Right ventricle myocardium inferior (tissue), 1 donor: ENCODE results near the gene PPP1R37. TPM values are rescaled to one million over a fixed set of nuclear protein-coding genes. Genes with fewer than 3 reads are reported as not detected.

ENCODE experiments used
- ATAC-seq: fragments of 200-7000 bp; cut with Tn5 transposase; one replicate; pipeline ENCODE4 v1.9.1; 2020; ENCODE audit warnings: mild to moderate bottlenecking, moderate library complexity
- DNase-seq: peaks from one replicate; pipeline ENCODE4 v3.0.0; 2021; ENCODE audit errors: missing footprints
- intact Hi-C: fragments of 100-400 bp; cut with DNase I; formaldehyde crosslinking; loops from one replicate; pipeline ENCODE4 v1.11.0; 2022
- total RNA-seq: library from RNA; stranded (reverse); fragmentation: NEBNext Ultra II Directional; extraction: Animal tissue kit (Norgen Biotek cat#: 25700); gene quantifications from one replicate; pipeline ENCODE4 v1.2.1, GENCODE V29; 2021
- donor health status: DM: no; HTN: yes; CAD: no; lungs with severe emphysema.

The PPP1R37 gene
- total RNA-seq, 1 donor from 2014 or later: 15.1 TPM

DNA sequence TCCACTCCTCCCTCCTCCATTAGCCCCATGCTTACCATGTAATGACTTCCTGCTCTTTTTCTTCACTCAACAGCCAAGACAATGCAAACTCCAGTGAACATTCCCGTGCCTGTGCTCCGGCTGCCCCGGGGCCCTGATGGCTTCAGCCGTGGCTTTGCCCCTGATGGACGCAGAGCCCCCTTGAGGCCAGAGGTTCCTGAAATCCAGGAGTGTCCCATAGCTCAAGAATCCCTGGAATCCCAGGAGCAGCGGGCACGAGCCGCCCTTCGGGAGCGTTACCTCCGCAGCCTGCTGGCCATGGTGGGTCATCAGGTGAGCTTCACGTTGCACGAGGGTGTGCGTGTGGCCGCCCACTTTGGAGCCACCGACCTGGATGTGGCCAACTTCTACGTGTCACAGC lies 2.9 kb upstream of the PPP1R37 start:
- intact Hi-C loops: loop anchor here (5.0 kb wide), 1 partner anchor 87 kb away; the partner anchor contains the start of genes BLOC1S3 and TRAPPC6A

DNA sequence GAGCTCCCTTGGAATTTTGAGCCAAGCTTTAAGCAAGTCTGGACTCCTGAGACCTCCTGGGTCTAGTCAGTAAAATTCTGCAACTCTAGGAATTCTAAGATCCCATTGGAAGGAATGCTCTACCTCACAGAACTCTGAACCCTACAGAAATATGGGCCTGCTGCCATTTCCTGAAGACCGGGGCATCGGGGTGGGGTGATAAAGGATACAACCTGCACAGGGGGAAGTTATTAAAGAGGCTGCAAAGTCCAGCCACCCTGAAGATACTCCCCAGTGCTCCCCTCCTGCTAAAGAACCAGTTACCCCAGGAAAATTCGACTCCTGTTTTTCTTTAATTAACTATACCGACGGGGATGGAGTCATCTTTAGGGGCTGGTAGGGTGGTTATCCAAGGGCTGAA lies 2.4 kb upstream of the PPP1R37 start:
- ATAC-seq (no peak), DNase-seq (no peak)
- intact Hi-C loops: loop anchor here (5.0 kb wide), 1 partner anchor 87 kb away; the partner anchor contains the start of genes BLOC1S3 and TRAPPC6A

More for the DNA sequence above, 2.9 kb upstream of the PPP1R37 start:
- peak; percentile 52 for DNase-seq
- ATAC-seq: no peak

DNA sequence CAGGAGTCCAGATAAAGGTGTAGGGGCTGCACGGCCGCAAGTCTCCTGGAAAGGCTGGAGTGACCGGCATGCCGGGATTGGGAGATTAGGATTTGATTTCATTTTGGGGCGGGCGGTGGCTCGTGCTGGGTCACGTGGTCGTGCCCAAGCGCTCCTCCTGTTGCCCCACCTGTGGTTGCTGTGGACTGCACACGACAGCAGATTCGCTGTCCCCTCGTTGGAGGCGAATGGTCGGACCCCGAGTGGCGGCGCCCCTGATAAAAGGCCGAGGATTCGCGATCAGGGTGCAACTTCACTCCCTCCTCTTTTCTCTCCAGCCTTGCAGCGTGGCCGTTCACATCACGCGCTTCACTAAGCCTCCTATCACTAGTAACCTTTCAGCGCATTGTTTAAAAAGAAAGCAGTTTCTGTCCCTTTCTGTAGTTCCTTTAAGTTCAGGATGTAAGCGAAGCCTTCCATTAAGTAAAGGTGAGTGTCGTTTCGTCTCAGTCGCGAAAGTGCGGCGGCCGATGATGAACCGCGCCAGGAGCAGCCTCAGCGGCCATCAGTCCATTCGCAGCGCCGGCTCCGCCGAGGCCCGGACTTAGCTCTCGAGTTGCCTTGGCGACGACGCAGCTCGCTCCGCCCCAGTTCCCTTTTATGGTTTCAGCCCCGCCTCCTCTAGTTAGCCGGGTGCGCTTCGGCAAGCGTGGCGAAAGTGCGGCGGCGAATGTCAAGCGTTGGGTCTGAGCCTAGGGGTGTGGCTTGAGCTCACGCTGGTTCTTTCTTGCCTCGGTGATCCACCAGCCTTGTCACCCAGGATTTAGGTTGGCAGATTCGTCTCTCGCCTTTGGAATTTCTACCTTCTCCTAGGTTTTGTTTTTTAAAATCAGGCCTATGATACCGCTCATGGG lies 1.7 kb upstream of the PPP1R37 start:
- intact Hi-C loops: loop anchor here (5.0 kb wide), 1 partner anchor 86 kb away; the partner anchor contains the start of genes BLOC1S3 and TRAPPC6A
- DNase-seq: peak; percentile 98
- ATAC-seq: peak; percentile 96

DNA sequence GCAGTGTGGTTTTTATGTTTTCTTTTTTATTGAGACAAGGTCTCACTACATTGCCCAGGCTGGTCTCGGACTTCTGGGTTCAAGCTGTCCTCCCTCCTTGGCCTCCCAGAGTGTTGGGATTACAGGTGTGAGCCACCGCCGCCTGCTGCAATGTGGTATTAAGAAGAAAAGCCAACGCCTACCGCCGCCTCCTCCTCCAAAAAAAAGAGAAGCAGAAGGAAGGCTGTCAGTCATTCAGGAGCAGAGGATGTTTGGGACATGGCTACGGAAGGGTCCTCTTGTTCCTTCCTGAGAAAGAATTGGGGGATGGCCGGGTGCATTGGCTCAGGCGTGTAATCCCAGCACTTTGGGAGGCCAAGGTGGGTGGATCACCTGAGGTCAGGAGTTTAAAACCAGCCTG lies 1.2 kb downstream of the PPP1R37 start:
- ATAC-seq (no peak), DNase-seq (no peak)
- intact Hi-C loops: loop anchor here (5.0 kb wide), 1 partner anchor 83 kb away; the partner anchor contains the start of genes BLOC1S3 and TRAPPC6A

DNA sequence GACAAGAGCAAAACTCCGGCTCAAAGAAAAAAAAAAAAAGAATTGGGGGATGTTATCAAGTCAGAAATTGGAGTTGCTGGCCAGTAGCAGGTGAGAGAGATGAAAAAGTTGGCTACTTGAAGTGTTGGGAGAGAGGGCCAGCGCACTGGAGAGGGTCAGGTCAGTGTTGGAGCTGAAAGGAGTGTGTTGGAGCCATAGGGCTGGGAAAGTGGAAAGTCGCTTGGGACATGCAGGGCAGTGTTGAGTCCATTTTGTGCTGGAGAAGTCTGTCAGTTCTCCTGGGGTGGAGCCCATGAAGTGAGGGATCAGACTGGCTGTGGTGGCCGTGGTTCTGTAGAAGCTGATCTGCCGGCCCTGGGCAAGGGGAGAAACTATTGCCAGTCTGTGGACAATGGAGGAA lies 1.7 kb downstream of the PPP1R37 start:
- intact Hi-C loops: loop anchor here (5.0 kb wide), 2 partner anchors 83 to 153 kb away; partner anchors contain the start of genes BLOC1S3, EXOC3L2 and TRAPPC6A
- ATAC-seq (no peak), DNase-seq (no peak)

DNA sequence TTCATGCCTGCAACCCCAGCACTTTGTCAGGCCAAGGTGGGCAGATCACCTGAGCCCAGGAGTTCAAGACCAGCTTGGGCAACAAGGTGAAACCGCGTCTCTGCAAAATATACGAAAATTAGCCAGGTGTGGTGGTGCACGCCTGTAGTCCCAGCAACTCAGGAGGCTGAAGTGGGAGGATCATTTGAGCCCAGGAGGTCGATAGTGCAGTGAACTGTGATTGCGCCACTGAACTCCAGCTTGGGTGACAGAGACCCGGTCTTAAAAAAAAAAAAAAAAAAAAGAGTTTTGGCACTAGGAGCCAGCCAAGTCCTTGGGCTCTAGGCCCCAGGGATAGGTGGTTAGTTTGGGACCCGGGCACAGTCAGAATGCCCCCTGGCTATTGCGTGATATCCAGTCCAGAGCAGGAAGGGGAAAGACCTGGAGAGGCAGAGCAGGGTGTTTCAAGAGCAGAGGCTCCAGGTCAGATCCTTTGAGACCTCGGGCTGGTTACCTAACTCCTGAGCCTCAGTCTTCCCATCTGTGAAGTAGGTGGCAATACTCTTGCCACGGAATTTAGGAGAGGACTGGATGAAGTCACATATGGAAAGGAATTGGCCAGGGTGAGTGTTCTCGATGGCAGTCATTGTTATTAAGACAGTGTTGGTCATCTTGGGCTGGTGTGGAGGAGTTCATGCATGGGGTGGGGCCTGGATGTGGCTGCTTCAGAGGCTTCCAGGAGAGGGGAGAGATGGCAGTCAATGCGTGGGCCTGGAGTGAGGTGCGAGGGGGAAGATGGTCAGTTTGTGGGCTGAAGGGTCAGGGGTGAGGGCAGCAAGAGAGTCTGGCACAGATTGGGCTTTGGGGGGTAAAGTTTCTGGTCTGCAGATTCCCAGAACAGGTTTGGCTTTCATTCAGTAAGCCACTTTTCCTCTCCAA lies 2.8 kb downstream of the PPP1R37 start:
- DNase-seq (no peak), ATAC-seq (no peak)
- intact Hi-C loops: loop anchor here (5.0 kb wide), 1 partner anchor 152 kb away; the partner anchor contains the start of gene EXOC3L2

DNA sequence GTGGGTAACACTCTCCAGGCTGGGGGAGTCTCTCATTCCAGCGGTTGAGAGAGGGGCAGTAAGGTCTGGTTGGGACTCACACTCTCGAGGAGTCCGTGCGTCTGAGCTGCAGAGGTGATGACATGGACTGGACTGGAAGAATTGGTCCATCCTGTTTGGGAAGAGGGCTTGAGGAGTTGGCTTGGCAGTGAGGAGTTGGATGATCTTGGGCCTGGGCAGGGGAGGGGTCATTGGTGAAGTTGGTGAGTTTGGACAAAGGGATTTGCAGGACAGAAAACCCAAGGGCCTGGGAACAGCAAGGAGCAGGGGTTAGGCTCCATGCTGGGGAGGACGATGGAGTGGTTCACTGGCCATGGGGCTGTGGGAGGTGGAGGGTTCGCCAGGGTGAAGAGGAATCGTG lies 3.7 kb downstream of the PPP1R37 start:
- ATAC-seq (no peak), DNase-seq (no peak)
- intact Hi-C loops: loop anchor here (5.0 kb wide), 1 partner anchor 151 kb away; the partner anchor contains the start of gene EXOC3L2

DNA sequence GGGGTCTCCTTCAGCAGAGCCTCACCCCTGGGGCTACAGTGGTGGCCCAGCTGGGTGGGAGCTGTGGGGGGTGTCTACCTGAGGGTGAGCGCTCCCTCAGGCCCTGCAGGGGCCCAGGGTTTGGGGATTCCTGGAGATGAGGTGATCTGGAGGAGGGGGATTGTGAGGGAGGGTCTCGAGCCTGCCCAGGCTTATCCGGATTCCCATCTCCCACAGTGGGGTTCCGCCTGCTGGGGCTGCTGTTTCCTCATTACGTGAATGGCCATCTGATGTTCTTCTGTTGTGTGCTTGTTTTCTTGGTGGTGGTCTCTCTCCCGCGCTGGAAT lies 4.4 kb downstream of the PPP1R37 start:
- DNase-seq (no peak), ATAC-seq (no peak)
- intact Hi-C loops: loop anchor here (5.0 kb wide), 1 partner anchor 150 kb away; the partner anchor contains the start of gene EXOC3L2

DNA sequence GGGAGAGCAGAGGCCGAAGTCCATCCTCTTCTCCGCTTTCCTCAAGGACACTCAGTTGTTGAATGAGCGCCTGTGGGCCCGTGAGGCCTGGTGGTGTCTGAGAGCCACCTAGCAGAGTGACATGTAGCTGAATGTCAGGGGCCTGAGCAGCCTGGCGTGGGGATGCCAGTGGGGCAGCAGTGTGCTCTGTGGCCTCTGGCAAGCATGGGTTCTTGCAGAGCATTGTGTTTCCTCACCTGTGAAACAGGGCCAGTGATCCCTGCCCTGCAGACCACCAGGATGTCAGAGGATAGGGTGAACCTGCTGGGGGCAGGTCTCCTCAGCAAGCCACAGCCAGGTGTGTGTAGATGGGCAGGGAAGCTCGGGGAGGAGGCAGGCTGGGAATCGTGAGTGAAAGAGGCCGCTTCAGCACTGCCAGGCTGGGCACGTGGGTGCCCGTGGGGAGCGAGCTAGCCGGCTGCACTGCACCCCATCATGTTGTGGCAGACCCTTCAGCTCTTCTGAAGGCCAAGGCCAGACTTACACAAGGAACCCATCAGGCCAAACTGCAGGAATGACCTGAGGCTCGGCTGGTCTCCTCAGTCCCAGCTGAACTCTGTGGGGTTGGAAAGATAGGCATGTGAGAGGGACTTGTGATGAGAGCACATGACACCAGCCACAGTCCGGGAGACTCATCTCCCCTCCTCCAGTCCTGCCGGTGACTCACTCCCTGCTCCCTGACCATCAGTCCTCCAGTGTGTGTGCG lies 5.0 kb downstream of the PPP1R37 start:
- intact Hi-C loops: loop anchor here (5.0 kb wide), 1 partner anchor 149 kb away; the partner anchor contains the start of gene EXOC3L2
- peak; percentile 45 for ATAC-seq
- DNase-seq: peak; percentile 55

DNA sequence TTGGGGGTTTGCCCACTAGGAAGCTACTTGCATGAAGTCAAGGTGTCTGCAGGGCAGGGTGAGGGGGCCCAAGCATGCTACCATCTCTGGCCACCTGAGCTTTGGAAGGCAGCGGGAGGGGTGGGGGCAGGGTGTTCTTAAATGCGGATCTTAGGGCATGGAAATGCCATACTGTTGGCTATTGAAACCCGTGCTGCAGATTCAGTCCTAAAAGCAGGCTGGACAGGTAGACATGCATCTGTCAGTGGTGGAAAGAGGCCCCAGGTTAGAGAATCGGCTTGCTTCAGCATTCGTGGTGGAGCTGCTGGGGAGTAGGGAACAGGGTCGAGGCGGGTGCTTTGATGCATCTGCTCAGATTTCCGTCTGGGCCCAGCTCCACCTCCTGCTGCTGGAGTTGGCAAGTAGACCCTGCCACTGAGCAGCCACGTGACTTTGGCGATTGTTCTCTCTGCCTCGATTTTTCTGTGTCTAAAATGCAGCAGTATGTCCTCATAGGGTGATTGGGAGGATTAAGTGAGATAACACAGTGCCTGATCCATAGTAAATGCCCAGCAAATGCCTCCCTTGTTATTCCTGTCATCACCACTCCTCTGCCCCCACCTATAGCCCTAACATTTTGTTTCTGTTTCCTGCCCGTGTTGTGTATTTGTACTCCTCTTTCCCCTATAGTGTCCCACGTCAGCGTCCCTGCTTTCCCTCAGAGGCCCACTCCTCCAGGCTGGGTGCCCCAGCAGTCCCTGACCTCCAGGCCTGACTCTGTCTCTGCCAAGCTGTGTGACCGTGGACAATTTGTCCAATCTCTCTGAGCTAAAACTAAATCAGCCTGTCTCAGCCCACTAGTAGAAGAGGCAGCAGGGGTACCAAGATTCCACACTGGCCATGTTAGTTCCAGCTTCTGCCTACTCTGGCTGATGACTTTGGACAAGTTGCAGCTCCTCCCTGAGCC lies 5.8 kb downstream of the PPP1R37 start:
- DNase-seq: peak; percentile 59
- intact Hi-C loops: loop anchor here (5.0 kb wide), 1 partner anchor 149 kb away; the partner anchor contains the start of gene EXOC3L2
- ATAC-seq: peak; percentile 26

DNA sequence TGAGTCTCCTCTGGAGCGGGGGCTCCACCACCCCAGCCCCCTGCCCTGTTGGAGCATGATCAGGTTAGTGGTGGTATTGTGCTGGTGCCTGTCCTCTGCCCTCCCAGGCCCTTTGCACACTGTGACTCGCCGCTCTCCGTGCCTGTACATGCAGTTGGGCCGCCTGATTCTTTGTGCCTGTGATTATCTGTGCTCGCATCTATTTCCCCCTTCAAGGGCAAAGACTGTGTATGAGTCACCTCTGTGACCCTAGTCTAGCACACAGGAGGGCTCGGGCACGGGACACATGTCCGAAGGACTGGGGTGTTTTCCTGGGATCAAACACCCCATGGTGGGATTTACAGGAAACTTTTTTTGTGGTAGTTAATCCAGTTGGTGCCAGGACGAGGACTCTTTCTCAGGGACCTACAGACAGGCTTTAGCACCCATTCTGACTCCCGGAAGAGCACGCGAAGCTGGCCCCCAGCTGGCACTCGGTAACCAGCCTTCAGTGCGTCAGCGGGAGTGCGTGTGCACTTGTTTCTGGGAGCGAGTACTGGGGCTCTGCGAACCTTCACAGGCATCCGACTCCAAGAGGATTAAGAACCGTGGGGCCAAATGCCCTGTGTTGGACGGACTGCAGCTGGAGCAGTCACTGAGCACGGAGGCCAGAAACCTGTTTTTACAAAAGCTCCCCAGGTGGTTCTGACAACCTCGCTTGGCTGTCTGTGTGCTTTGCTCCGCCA lies 6.7 kb downstream of the PPP1R37 start:
- intact Hi-C loops: loop anchor here (5.0 kb wide), 1 partner anchor 148 kb away; the partner anchor contains the start of gene EXOC3L2
- peak; percentile 46 for DNase-seq

DNA sequence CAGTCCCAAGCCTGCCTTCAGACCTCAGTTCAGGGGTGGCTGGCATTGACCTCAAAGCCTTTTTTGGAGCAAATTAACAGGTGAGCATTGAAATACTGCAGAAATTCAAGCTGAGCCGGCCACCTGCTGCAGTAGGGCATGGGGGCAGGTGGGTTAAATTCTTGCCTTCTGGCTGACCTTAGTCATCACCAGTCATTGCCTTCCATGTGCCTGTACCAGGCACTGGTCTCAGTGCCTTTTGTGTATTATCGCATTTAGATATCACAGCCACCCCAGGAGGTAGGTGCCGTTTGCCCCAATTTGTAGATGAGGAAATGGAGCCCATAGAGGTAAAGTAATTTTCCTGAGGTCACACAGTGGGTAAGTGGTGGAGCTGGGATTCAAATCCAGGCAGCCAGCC lies 7.2 kb downstream of the PPP1R37 start:
- intact Hi-C loops: no loop called here
- DNase-seq (no peak), ATAC-seq (no peak)

More for the DNA sequence above, 6.7 kb downstream of the PPP1R37 start:
- no peak for ATAC-seq

DNA sequence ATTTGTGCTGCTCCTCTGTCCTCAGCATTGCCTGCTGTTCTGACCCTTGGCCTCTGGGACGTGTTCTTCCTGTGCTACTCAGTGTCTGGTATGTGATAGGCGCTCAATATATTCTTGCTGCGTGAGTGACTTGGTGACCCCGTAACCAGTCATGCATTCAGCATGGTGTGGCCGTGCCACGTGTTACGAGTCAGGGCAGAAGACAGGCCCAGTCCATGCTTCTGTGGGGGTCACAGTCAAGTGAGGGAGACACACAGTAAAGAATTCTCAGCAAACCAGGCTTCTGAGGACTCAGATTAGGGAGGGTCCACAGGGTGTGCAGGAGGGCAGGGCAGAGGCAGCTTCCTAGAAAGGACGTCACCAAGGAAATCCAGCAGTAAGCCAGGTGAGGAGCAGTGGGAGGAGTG lies 7.9 kb downstream of the PPP1R37 start:
- intact Hi-C loops: no loop called here
- ATAC-seq (no peak), DNase-seq (no peak)

DNA sequence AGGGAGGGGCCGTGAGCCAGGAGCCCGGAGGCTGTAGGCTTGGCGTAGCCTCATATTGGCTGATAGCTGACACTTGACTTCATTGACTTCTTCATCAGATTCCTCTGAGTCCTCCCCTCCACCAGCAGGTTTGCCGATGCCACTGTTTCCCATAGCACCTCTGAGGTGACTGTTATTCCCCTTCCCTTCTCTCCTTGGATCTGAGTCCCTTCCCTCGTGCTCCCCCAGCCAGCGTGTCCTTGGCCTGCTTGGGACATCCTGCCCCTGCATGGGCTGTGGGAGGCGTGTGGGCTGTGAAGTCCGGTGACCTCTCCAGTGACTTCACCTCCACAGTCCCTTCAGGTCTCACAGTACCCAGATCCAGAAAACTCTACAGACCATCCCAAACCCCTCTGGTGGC lies 8.8 kb downstream of the PPP1R37 start:
- no peak for DNase-seq
- intact Hi-C loops: no loop called here
- no peak for ATAC-seq

DNA sequence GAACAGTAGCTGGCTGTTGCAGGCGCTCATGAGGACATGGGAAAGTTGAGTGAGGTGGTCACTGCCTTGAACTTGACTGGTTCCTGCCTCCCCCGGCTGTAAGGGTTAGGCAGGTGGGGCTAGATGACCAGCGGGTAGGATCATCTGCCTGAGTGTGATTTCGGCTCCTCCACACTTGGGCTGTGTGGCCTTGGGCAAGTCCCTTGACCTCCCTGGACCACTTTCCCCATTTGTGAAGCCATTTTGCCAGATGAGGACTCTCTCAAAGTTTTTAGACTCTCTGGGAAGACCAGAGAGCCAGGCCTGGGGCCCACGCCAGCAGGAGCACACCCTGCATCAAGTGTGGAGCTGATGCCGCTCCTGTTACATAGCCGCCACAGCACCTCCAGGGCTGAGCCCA lies 9.5 kb downstream of the PPP1R37 start:
- intact Hi-C loops: no loop called here
- ATAC-seq (no peak), DNase-seq (no peak)

DNA sequence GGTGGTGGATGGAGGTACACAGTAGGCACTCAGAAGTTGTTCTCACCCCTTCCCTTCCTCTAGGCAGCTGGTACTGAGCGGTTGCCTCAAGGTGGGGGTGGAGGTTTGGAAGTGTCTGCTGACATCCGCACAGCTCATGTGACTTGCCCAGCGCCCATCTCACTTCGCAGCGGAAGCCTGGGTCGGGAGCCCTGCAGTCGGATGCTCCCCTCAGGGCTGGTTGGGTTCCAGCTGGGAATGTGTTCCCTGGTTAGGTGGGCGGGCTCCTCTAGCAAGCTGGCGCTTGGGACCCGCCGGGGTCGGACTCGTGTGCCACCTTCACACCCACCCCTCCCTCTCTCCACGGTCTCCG lies 10.2 kb downstream of the PPP1R37 start:
- ATAC-seq (peak; percentile 49), DNase-seq (no peak)
- intact Hi-C loops: no loop called here
